Nephron (organoid): ENCODE data around the gene FRMD5.
A peak's percentile ranks its signal among the peaks of the same experiment; 100 is the strongest.

Source experiments
- H3K27ac Mint-ChIP-seq, 3 experiments: 2 replicates each; pipeline ENCODE4 v1.8.0; 2020; ENCODE audit warnings: mixed read lengths in 3 of 3, mild to moderate bottlenecking in 2 of 3, moderate library complexity in 1 of 3
- H3K27me3 Mint-ChIP-seq: 2 replicates; pipeline ENCODE4 v1.8.0; 2021; ENCODE audit warnings: low read depth, mild to moderate bottlenecking, moderate library complexity, mixed read lengths
- H3K36me3 Mint-ChIP-seq: 2 replicates; pipeline ENCODE4 v1.8.0; 2020; ENCODE audit warnings: low read depth, mixed read lengths
- H3K4me1 Mint-ChIP-seq: 2 replicates; pipeline ENCODE4 v1.8.0; 2020; ENCODE audit warnings: mixed read lengths
- H3K4me3 Mint-ChIP-seq, 3 experiments: 2 replicates each; pipeline ENCODE4 v1.8.0; 2020; ENCODE audit warnings: mild to moderate bottlenecking in 3 of 3, mixed read lengths in 3 of 3, moderate library complexity in 2 of 3
- H3K9me3 Mint-ChIP-seq: 2 replicates; pipeline ENCODE4 v1.8.0; 2020; ENCODE audit warnings: mixed read lengths
- CTCF ChIP-seq, 3 experiments: fragments of 200-600 bp; sonication (generic); IDR thresholded peaks; one replicate each; pipeline ENCODE4 v1.5.0; 2021; ENCODE audit warnings: antibody characterized with exemption in 3 of 3; ENCODE audit not compliant: unreplicated experiment in 3 of 3

FRMD5 gene

GRCh38 chr15:44029003-44029402, 166.1 kb downstream of the FRMD5 start:
- peaks cover 14% of the 10 kb centered on the region for H3K4me1 Mint-ChIP-seq
- no peaks in the 10 kb centered on the region for H3K9me3 Mint-ChIP-seq
- no peak for TF ChIP-seq CTCF (IDR thresholded peaks at IDR 0.05; ENCODE audit: unreplicated experiment in 3 of 3)
- H3K36me3 Mint-ChIP-seq: no peaks in the 10 kb centered on the region
- no peaks in the 10 kb centered on the region for H3K27me3 Mint-ChIP-seq
- H3K4me3 Mint-ChIP-seq: no peak overlapping the region
- no peak overlapping the region for H3K27ac Mint-ChIP-seq

GRCh38 chr15:44028349-44028748, 166.7 kb downstream of the FRMD5 start:
- Mint-ChIP-seq H3K27me3 (no peaks in the 10 kb centered on the region), H3K4me3 (no peak overlapping the region), H3K27ac (no peak overlapping the region), H3K36me3 (no peaks in the 10 kb centered on the region), H3K4me1 (peaks cover 14% of the 10 kb centered on the region), H3K9me3 (no peaks in the 10 kb centered on the region)
- no peak for TF ChIP-seq CTCF (IDR thresholded peaks at IDR 0.05; ENCODE audit: unreplicated experiment in 3 of 3)

- Mint-ChIP-seq H3K27ac (no peak overlapping the region), H3K4me3 (no peak overlapping the region), H3K36me3 (peaks cover 7% of the 10 kb centered on the region), H3K27me3 (no peaks in the 10 kb centered on the region), H3K9me3 (peaks cover 5% of the 10 kb centered on the region), H3K4me1 (peaks cover 7% of the 10 kb centered on the region)
- no peak for TF ChIP-seq CTCF (IDR thresholded peaks at IDR 0.05; ENCODE audit: unreplicated experiment in 3 of 3)
Measured at GRCh38 chr15:44024155-44024554, 170.9 kb downstream of the FRMD5 start.

GRCh38 chr15:44023176-44023575, 171.9 kb downstream of the FRMD5 start:
- Mint-ChIP-seq H3K4me1 (peaks cover under 1% of the 10 kb centered on the region), H3K27me3 (no peaks in the 10 kb centered on the region), H3K36me3 (peaks cover 7% of the 10 kb centered on the region), H3K4me3 (no peak overlapping the region), H3K27ac (no peak overlapping the region), H3K9me3 (peaks cover 5% of the 10 kb centered on the region)
- TF ChIP-seq CTCF (IDR thresholded peaks at IDR 0.05; ENCODE audit: unreplicated experiment in 3 of 3): no peak

GRCh38 chr15:44018151-44018550, 176.9 kb downstream of the FRMD5 start:
- H3K36me3 Mint-ChIP-seq: peaks cover 6% of the 10 kb centered on the region
- H3K4me1 Mint-ChIP-seq: peaks cover 8% of the 10 kb centered on the region
- TF ChIP-seq CTCF (IDR thresholded peaks at IDR 0.05; ENCODE audit: unreplicated experiment in 3 of 3): no peak
- no peaks in the 10 kb centered on the region for H3K27me3 Mint-ChIP-seq
- H3K9me3 Mint-ChIP-seq: peaks cover 4% of the 10 kb centered on the region
- H3K27ac Mint-ChIP-seq: peak overlapping the region; percentile 65 to 94 (median 74)
- H3K4me3 Mint-ChIP-seq: no peak overlapping the region

- no peak overlapping the region for H3K4me3 Mint-ChIP-seq
- peak overlapping the region in 2 of 3 experiments; percentile 37 to 54 for H3K27ac Mint-ChIP-seq
- TF ChIP-seq CTCF (IDR thresholded peaks at IDR 0.05; ENCODE audit: unreplicated experiment in 3 of 3): no peak
- H3K9me3 Mint-ChIP-seq: no peaks in the 10 kb centered on the region
- H3K4me1 Mint-ChIP-seq: peaks cover 18% of the 10 kb centered on the region
- no peaks in the 10 kb centered on the region for H3K27me3 Mint-ChIP-seq
- H3K36me3 Mint-ChIP-seq: no peaks in the 10 kb centered on the region
Measured at GRCh38 chr15:44015545-44016305, 179.3 kb downstream of the FRMD5 start.
